ENCODE results near the gene TMEM245. TPM values are rescaled to one million over a fixed set of nuclear protein-coding genes. Genes with fewer than 3 reads are reported as not detected.

The TMEM245 gene
- total and polyA plus RNA-seq, 10 of the 15 experiments (the other 5 are each of a cell fraction or from before 2014, with no cell fraction given): 7.4 to 36.1 (median 19.0) TPM

GRCh38 chr9:109037946-109038715 lies 81.6 kb downstream of the TMEM245 start:
- ChIA-PET POLR2A (no interaction called here), RAD21 (ENCODE audit: unreplicated experiment) (no interaction called here), CTCF (no interaction called here), SMC1A (ENCODE audit: uncharacterized antibody, unreplicated experiment) (no interaction called here)
- H2AFZ ChIP-seq (ENCODE audit: control insufficient read depth, low read depth, low read length): no peak overlapping the region
- H3K4me2 ChIP-seq (ENCODE audit: control insufficient read depth, insufficient read depth): no peak overlapping the region
- H3K4me1 ChIP-seq (ENCODE audit: control insufficient read depth, insufficient read depth, low read length): no peaks in the 10 kb centered on the region
- no peaks in the 10 kb centered on the region for H3K79me2 ChIP-seq (ENCODE audit: control insufficient read depth, insufficient read depth, low read length)
- ATAC-seq: no peak
- no peak overlapping the region for H3K4me3 ChIP-seq
- intact Hi-C loops (cut with micrococcal nuclease; ENCODE audit: unreplicated experiment): no loop called here
- H3K9ac ChIP-seq (ENCODE audit: control insufficient read depth, insufficient read depth, low read length): no peak overlapping the region
- H3K36me3 ChIP-seq (ENCODE audit: control insufficient read depth in 2 of 2, insufficient read depth in 2 of 2, low read length in 1 of 2): peaks cover 2 to 10% of the 10 kb centered on the region in 2 experiments
- no peak for FAIRE-seq
- no peak for DNase-seq (ENCODE audit: low read depth, low spot score)
- no peaks in the 10 kb centered on the region for H4K20me1 ChIP-seq (ENCODE audit: control insufficient read depth, insufficient read depth)
- H3K27ac ChIP-seq (ENCODE audit: control insufficient read depth, insufficient read depth): no peak overlapping the region
- in situ Hi-C loops (cut with MboI): no loop called here
- 93% methylated on average over 4 of the region's 4 CpGs for WGBS (ENCODE audit: insufficient coverage, insufficient replicate concordance, low lambda C conversion rate, missing lambda C conversion rate)
- BruUV-seq (replicated peaks): no TSS peak
- no peaks in the 10 kb centered on the region for H3K9me3 ChIP-seq (replicated peaks; ENCODE audit: control insufficient read depth, insufficient read depth, low read length)
- no peaks in the 10 kb centered on the region for H3K27me3 ChIP-seq (replicated peaks in 1 of 2; ENCODE audit: control insufficient read depth in 2 of 2, insufficient read depth in 2 of 2, low read length in 1 of 2)
- TF ChIP-seq CEBPB (IDR thresholded peaks at IDR 0.05; ENCODE audit: borderline replicate concordance in 1 of 2, low read depth in 2 of 2, low read length in 2 of 2): no peak
- no peak for TF ChIP-seq MAX (IDR thresholded peaks at IDR 0.05; ENCODE audit: low read depth, low read length)
- TF ChIP-seq ATF7 (IDR thresholded peaks at IDR 0.05; ENCODE audit: low read depth): no peak
- no peak for TF ChIP-seq STAT1 (conservative IDR thresholded peaks at IDR 0.05)
- TF ChIP-seq CBX3 (IDR thresholded peaks at IDR 0.05; ENCODE audit: borderline replicate concordance, low read depth): no peak
- TF ChIP-seq CREM (IDR thresholded peaks at IDR 0.05; ENCODE audit: low read depth): no peak
- no peak for TF ChIP-seq CBFB (IDR thresholded peaks at IDR 0.05; ENCODE audit: low read depth)
- TF ChIP-seq, protein P1, sequence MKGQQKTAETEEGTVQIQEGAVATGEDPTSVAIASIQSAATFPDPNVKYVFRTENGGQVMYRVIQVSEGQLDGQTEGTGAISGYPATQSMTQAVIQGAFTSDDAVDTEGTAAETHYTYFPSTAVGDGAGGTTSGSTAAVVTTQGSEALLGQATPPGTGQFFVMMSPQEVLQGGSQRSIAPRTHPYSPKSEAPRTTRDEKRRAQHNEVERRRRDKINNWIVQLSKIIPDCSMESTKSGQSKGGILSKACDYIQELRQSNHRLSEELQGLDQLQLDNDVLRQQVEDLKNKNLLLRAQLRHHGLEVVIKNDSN (IDR thresholded peaks at IDR 0.05; ENCODE audit: borderline replicate concordance, extremely low read length, insufficient read depth, low read depth, low read length): no peak
- TF ChIP-seq ZBTB4 (CRISPR knock-in tag; IDR thresholded peaks at IDR 0.05): no peak
- TF ChIP-seq EP300 (IDR thresholded peaks at IDR 0.05; ENCODE audit: borderline replicate concordance in 1 of 2, control insufficient read depth in 1 of 2, low read depth in 2 of 2, low read length in 2 of 2): no peak
- TF ChIP-seq ZNF592 (IDR thresholded peaks at IDR 0.05): no peak
- TF ChIP-seq MYC (IDR thresholded peaks at IDR 0.05; ENCODE audit: insufficient read depth, insufficient read length, insufficient replicate concordance, low read length, severe bottlenecking): no peak
